OCI-LY3 (cell line): Measurements from ENCODE around the gene CTSE.
"Not testable (repeated sequence)": the region's sequence is repeated elsewhere in the genome, so short reads cannot be mapped to it uniquely, and the experiment has no call there.

Experiments used
- CTCF ChIP-seq: fragments of 200-600, 300-600 bp; sonication (generic); IDR thresholded peaks from 2 replicates; pipeline ENCODE4 v1.5.1; 2014; ENCODE audit warnings: antibody characterized with exemption, low read length, low read depth
- EZH2phosphoT487 ChIP-seq: fragments of 200-600 bp; shearing (Covaris generic); IDR thresholded peaks from 2 replicates; pipeline ENCODE4 v1.6.1; 2018; ENCODE audit warnings: antibody characterized with exemption, mixed run types, low read depth

GRCh38 chr1:206053616-206054015 lies 29.9 kb upstream of the CTSE start:
- not testable (repeated sequence) for TF ChIP-seq CTCF, EZH2phosphoT487
